GM12875 (cell line): ENCODE results near the gene SLC38A3.

Experiments
- H3K4me3 ChIP-seq: one replicate; pipeline ENCODE4 v1.5.1; 2011; ENCODE audit warnings: low read depth, low read length, control low read depth
- TF ChIP-seq, protein P1 (sequence below): IDR thresholded peaks from 2 replicates; pipeline ENCODE4 v1.5.1; 2011; ENCODE audit warnings: low read depth, mild to moderate bottlenecking, control low read depth, inconsistent platforms, low read length, moderate library complexity, borderline replicate concordance; ENCODE audit not compliant: insufficient read depth

Gene SLC38A3

DNA sequence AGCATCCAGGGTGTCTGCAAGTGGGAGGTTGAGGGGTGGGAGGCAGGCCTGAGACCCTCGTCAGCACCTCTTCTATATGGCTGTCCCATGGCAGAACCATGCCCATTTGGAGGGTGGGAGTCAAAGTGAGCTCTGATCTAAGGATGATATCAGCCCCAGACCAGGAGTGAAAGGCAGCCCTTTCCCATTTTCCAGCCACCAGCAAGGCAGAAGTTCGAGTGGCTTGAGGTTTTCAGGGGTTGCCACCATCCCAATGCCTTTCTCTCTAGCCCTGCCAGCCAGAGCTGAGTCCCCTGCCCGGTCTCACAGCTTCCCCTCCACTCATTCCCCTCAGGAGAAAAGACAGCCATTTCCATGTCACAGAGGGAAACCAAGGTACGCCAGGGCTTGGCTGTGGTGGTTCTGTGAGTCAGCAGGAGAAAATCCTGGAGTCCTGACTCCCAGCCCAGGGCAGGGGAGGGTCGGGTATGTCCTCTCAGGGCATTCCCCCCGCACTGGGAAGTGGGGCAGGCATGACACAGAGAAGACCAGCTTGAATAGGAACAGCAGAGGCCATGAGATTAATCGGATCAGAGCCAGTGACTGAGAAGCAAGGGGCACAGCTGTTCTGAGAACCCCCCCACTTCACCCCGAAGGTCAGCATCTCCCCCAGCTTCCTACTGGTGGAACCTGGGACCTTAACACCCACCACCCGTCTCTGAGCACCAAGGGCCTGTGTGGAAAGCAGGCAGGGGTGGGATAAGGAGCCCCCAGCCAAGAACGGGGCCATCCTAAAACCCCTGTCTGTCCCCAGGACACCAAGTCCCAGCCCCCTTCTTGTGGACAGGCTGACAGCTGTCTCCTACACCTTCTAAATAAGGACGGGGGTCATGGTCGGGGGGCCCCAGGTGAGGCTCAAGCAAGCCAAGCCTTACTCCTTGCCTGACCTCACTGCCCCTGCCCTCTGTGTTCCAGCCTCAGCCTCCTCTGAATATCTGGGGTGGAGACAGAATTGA lies 965 bp upstream of the SLC38A3 start:
- TF ChIP-seq, protein P1, sequence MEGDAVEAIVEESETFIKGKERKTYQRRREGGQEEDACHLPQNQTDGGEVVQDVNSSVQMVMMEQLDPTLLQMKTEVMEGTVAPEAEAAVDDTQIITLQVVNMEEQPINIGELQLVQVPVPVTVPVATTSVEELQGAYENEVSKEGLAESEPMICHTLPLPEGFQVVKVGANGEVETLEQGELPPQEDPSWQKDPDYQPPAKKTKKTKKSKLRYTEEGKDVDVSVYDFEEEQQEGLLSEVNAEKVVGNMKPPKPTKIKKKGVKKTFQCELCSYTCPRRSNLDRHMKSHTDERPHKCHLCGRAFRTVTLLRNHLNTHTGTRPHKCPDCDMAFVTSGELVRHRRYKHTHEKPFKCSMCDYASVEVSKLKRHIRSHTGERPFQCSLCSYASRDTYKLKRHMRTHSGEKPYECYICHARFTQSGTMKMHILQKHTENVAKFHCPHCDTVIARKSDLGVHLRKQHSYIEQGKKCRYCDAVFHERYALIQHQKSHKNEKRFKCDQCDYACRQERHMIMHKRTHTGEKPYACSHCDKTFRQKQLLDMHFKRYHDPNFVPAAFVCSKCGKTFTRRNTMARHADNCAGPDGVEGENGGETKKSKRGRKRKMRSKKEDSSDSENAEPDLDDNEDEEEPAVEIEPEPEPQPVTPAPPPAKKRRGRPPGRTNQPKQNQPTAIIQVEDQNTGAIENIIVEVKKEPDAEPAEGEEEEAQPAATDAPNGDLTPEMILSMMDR = no peak

DNA sequence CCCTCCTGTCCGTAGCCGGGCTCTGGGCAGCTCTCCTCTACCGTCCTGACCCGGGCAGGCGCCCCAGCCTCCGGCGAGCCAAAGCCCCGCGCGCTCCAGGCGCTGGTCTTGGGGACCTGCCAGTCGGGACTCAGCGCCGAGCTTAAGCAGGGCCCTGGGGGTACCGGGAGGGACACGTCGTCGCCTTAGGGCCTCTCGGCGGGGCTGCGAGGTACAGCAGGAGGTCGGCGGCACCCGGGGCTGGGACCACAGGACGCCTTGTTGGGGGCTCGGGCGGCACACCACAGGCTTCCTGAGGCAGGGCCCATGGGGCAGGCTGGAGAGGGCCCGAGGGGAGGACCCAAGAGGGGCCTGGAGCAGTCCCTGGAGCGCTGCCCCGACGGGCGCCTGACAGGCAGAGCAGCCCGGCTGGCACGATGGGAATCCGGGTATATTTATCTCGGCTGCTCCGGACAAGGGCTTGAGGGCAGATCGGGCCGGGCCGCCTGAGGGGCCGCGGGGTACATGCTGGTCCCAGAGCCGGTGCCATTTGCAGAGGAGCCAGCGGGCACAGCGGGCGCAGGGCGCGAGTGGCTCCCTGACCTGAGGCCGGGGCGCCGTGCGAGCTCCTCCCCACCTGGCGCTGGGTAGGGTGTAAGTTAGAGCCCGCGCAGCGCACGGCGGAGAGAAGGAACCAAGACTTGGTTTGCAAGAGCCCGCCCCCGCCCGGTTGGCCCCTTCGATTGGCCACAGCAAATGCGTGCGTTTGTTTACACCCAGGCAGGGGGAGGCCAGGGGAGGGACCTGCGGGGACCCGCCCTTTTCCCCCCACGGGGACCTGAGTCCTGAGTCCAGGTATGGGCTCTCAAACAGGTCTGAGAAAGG lies 574 bp downstream of the SLC38A3 start:
- H3K4me3 ChIP-seq = no peak overlapping the region
- TF ChIP-seq, protein P1 = no peak

More for the DNA sequence above, 965 bp upstream of the SLC38A3 start:
- no peak overlapping the region for H3K4me3 ChIP-seq

DNA sequence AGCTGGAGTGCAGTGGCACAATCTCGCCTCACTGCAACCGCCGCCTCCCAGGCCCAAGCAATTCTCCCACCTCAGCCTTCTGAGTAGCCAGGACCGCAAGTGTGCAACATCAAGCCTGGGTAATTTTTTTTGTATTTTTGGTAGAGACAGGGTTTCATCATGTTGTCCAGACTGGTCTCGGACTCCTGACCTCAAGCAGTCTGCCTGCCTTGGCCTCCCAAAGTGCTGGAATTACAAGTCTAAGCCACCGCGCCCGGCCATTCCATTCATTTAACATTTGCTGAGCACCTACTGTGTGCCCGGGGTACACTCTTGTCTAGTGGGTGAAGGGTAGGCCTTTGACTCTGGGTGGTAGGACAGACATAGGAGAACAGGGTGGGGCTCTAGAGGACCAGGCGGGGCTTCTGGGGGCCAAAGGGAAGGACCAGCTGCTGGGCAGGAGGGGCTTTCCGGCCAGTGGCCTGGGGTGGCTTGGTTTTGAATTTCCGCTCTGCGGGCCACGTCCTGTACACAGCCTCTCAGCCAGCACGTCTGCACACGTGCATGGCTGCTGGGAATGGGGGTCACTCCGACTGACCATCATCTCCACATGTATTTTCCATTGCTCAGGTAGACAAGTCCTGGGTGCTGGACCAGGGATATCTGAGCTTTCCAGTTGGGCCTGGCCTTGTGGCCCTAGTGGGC lies 2.4 kb downstream of the SLC38A3 start:
- TF ChIP-seq, protein P1 = no peak
- H3K4me3 ChIP-seq = no peak overlapping the region

DNA sequence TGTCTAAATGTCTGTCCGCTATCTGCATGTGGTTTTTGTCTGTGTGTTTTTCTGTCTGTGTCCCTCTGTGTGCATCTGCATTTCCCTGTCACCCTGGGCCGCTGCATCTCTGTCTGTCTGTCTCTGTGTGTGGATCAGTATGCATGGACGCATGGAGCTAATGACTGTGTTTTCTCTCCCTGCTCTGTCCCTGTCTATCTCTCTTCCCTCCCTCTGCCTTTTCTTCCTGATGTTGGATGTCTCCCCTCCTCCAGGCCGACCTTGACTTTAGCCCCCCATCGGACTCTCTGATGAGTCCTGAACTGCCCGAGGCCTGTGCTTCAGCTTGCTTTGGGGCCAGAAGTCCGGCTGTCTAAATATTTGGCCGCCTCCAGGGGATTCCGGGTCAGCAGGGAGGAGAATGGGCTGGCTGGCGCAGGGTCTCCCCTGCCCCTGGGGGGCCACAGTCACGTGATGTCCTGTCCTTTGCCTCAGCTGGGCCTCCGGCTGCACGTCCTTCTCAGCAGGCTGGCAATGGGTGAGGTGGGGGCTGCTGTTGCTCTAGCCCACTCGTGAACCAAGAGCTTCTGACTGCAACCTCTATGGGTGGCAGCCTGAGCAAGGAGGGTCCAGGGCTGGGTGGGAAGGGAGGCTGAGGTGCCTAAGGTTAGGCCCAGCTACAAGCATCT lies 3.7 kb downstream of the SLC38A3 start:
- no peak overlapping the region for H3K4me3 ChIP-seq
- TF ChIP-seq, protein P1 = no peak

- TF ChIP-seq, protein P1 = no peak
These were observed 5.1 kb downstream of the SLC38A3 start for GRCh38 chr3:50210176-50210509.

More at GRCh38 chr3:50210176-50210509, 5.1 kb downstream of the SLC38A3 start:
- no peak overlapping the region for H3K4me3 ChIP-seq
